ENCODE data around the gene COLEC12. TPM values are rescaled to one million over a fixed set of nuclear protein-coding genes. Genes with fewer than 3 reads are reported as not detected.
A peak's percentile ranks its signal among the peaks of the same experiment; 100 is the strongest.

The COLEC12 gene
- total and polyA plus RNA-seq, 2 experiments from 2014 or later = 23.2 to 28.3 TPM

GRCh38 chr18:499776-500631 is 497 bp downstream of the COLEC12 start:
- H3K4me3 ChIP-seq = peak overlapping the region; percentile 79
- H3K36me3 ChIP-seq (replicated peaks; ENCODE audit: insufficient read depth, low read depth) = no peaks in the 10 kb centered on the region
- peak overlapping the region; percentile 86 for H3K4me2 ChIP-seq
- peak; percentile 30 for DNase-seq (ENCODE audit: low spot score)
- peak overlapping the region; percentile 33 for H2AFZ ChIP-seq
- TF ChIP-seq EZH2phosphoT487 (IDR thresholded peaks at IDR 0.05; ENCODE audit: low read depth, severe bottlenecking, unreplicated experiment) (no peak), EZH2 (IDR thresholded peaks at IDR 0.05; ENCODE audit: borderline replicate concordance) (peak; percentile 67)
- H3K79me2 ChIP-seq = peaks cover 26% of the 10 kb centered on the region
- 1% methylated on average over 41 of the region's 93 CpGs for WGBS (ENCODE audit: low lambda C conversion rate, missing lambda C conversion rate)
- H3K4me1 ChIP-seq (ENCODE audit: insufficient read depth) = peaks cover 8% of the 10 kb centered on the region
- H3K27ac ChIP-seq = peak overlapping the region; percentile 40
- no peaks in the 10 kb centered on the region for H3K9me2 ChIP-seq (replicated peaks; ENCODE audit: insufficient read depth)
- H4K20me1 ChIP-seq (ENCODE audit: insufficient read depth, poor library complexity, severe bottlenecking) = no peaks in the 10 kb centered on the region
- H3K9me3 ChIP-seq (ENCODE audit: low read depth) = no peaks in the 10 kb centered on the region
- H3K27me3 ChIP-seq = peaks cover 34% of the 10 kb centered on the region

DNA sequence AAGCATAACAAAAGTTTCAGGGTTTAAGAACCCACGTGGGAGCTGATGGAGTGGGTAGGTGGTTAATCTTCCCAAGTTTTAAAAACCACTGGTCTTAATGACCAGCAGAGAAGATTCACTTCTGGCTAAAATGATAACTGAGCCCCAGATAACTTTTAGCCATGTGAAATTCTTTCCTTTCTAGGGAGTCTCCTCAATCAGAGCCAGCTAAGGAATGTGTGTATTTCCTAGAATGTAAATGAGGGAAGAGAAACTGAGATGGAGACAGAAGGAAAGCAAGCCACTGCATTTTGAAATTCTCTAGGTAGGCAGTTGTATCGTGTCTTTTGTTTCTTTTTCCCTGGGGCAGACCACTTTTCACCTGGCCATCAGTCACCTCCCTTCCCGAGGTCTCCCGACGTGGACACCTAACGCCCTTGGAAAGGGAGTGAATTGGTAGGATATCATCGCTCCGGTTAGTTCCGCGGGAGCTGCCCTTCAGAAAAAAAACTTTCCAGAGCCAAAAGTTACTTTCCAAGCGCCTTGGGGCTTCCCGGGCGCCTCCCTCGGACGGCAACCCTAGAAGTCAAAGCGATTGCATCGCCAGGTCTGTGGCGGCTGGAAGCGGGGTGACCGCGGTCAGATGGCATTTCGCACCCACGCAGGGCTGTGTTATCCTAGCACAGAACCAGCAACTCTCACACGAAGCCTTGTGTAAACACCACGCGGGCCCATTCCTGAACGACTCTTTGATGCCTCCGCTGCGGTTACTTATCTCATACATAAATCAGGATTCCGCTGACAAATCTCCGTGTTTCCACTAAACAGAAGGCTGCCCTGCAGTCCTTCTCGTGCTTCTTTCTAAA is 1.3 kb downstream of the COLEC12 start:
- peaks cover 31% of the 10 kb centered on the region for H3K79me2 ChIP-seq
- H3K4me2 ChIP-seq = peak overlapping the region; percentile 86
- H3K9me2 ChIP-seq (replicated peaks; ENCODE audit: insufficient read depth) = no peaks in the 10 kb centered on the region
- no peaks in the 10 kb centered on the region for H4K20me1 ChIP-seq (ENCODE audit: insufficient read depth, poor library complexity, severe bottlenecking)
- WGBS (ENCODE audit: low lambda C conversion rate, missing lambda C conversion rate) = 2% methylated on average over 32 of the region's 32 CpGs
- TF ChIP-seq CTCF (IDR thresholded peaks at IDR 0.05; ENCODE audit: poor library complexity) = no peak
- peak; percentile 65 for TF ChIP-seq EZH2 (IDR thresholded peaks at IDR 0.05; ENCODE audit: borderline replicate concordance)
- peak; percentile 60 for TF ChIP-seq EZH2phosphoT487 (IDR thresholded peaks at IDR 0.05; ENCODE audit: low read depth, severe bottlenecking, unreplicated experiment)
- H3K4me3 ChIP-seq = peak overlapping the region; percentile 79
- peak overlapping the region; percentile 40 for H3K27ac ChIP-seq
- peak overlapping the region; percentile 33 for H2AFZ ChIP-seq
- H3K36me3 ChIP-seq (replicated peaks; ENCODE audit: insufficient read depth, low read depth) = no peaks in the 10 kb centered on the region
- peaks cover 8% of the 10 kb centered on the region for H3K4me1 ChIP-seq (ENCODE audit: insufficient read depth)
- H3K9me3 ChIP-seq (ENCODE audit: low read depth) = no peaks in the 10 kb centered on the region
- H3K27me3 ChIP-seq = peaks cover 34% of the 10 kb centered on the region
- peak; percentile 76 for DNase-seq (ENCODE audit: low spot score)

- Histone ChIP-seq H2AFZ (no peak overlapping the region), H3K4me3 (no peak overlapping the region), H3K36me3 (replicated peaks; ENCODE audit: insufficient read depth, low read depth) (no peaks in the 10 kb centered on the region), H3K4me2 (no peak overlapping the region), H3K9me3 (ENCODE audit: low read depth) (no peaks in the 10 kb centered on the region), H3K27ac (no peak overlapping the region), H3K79me2 (peaks cover 42% of the 10 kb centered on the region), H3K9me2 (replicated peaks; ENCODE audit: insufficient read depth) (no peaks in the 10 kb centered on the region), H3K4me1 (ENCODE audit: insufficient read depth) (peaks cover 8% of the 10 kb centered on the region), H4K20me1 (ENCODE audit: insufficient read depth, poor library complexity, severe bottlenecking) (no peaks in the 10 kb centered on the region), H3K27me3 (peaks cover 33% of the 10 kb centered on the region)
- no peak for DNase-seq (ENCODE audit: low spot score)
- WGBS (ENCODE audit: low lambda C conversion rate, missing lambda C conversion rate) = 36% methylated on average over 6 of the region's 6 CpGs
- TF ChIP-seq EZH2 (IDR thresholded peaks at IDR 0.05; ENCODE audit: borderline replicate concordance) (no peak), CTCF (IDR thresholded peaks at IDR 0.05; ENCODE audit: poor library complexity) (no peak), EZH2phosphoT487 (IDR thresholded peaks at IDR 0.05; ENCODE audit: low read depth, severe bottlenecking, unreplicated experiment) (no peak)
These were observed 2.8 kb downstream of the COLEC12 start for GRCh38 chr18:497688-498087.
